ENCODE data around the gene DRC3.

The DRC3 gene

GRCh38 chr17:17941015-17941414 is 31.6 kb upstream of the DRC3 start:
- no peak for TF ChIP-seq CTCF (IDR thresholded peaks at IDR 0.05; ENCODE audit: low read length, missing control alignments)
- no peak overlapping the region for H3K4me3 ChIP-seq (replicated peaks; ENCODE audit: low read depth, low read length)
- no peak for DNase-seq (ENCODE audit: low read depth)

- H3K4me3 ChIP-seq (replicated peaks; ENCODE audit: low read depth, low read length) = no peak overlapping the region
- no peak for TF ChIP-seq CTCF (IDR thresholded peaks at IDR 0.05; ENCODE audit: low read length, missing control alignments)
- DNase-seq (ENCODE audit: low read depth) = peak; percentile 49
These were observed 29.8 kb upstream of the DRC3 start for GRCh38 chr17:17942846-17943245.

GRCh38 chr17:17943281-17943984 is 29.2 kb upstream of the DRC3 start:
- no peak for DNase-seq (ENCODE audit: low read depth)
- no peak overlapping the region for H3K4me3 ChIP-seq (replicated peaks; ENCODE audit: low read depth, low read length)
- TF ChIP-seq CTCF (IDR thresholded peaks at IDR 0.05; ENCODE audit: low read length, missing control alignments) = no peak

DNA sequence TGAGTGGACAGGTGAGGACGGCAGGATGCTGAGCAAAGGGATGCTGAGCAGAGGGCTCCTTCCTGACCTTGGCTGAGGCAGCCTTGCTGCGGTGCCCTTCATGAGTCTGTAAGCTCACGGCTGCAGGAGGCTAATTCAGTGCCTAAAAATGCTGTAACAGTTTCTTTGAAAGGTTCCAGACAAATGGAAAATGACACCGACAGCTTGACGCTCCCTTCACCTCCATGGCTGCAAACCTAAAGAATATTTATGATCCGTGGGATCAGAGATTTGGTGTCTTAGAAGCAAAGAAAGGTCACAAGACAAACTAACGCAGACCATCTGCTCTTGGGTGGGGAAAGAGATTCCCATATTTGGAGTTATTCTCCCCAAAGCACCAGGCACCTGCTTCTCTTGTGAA is 28.4 kb upstream of the DRC3 start:
- H3K4me3 ChIP-seq (replicated peaks; ENCODE audit: low read depth, low read length) = no peak overlapping the region
- no peak for TF ChIP-seq CTCF (IDR thresholded peaks at IDR 0.05; ENCODE audit: low read length, missing control alignments)
- DNase-seq (ENCODE audit: low read depth) = no peak

DNA sequence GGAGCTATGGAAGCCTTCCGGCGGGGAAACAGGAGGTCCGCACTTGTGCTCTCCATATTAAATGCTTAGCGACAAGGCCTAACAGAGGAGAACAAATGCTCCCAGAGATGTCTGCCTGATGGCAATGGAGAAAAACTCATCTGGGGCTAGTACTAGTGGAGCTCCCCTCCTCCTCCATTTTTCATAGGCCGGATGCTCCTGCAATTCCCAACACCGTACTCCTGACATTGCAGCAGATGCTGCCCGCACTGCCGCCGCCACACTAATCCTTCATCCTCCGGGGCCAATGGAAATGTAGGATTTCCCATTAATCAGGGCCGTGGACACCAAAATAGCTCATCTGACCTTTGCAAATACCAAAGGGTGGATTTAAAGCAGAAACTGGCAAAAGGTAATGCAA is 27.9 kb upstream of the DRC3 start:
- DNase-seq (ENCODE audit: low read depth) = no peak
- no peak for TF ChIP-seq CTCF (IDR thresholded peaks at IDR 0.05; ENCODE audit: low read length, missing control alignments)
- no peak overlapping the region for H3K4me3 ChIP-seq (replicated peaks; ENCODE audit: low read depth, low read length)

DNA sequence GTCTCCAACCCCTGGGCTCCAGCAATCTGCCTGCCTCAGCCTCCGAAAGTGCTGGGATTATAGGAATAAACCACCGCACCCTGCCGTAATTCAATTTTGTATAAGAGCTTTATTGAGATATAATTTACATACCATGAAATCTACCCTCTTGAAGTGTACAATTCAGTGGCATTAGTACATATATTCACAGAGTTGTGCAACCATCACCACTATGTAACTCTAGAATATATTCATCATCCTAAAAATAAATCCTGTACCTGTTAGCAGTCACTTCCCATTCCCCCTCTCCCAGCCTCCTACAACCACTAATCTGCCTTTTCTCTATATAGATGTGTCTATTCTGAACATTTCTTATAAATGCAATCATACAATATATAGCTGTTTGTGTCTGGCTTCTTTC is 26.6 kb upstream of the DRC3 start:
- TF ChIP-seq CTCF (IDR thresholded peaks at IDR 0.05; ENCODE audit: low read length, missing control alignments) = no peak
- DNase-seq (ENCODE audit: low read depth) = no peak
- no peak overlapping the region for H3K4me3 ChIP-seq (replicated peaks; ENCODE audit: low read depth, low read length)

- no peak for TF ChIP-seq CTCF (IDR thresholded peaks at IDR 0.05; ENCODE audit: low read length, missing control alignments)
- no peak overlapping the region for H3K4me3 ChIP-seq (replicated peaks; ENCODE audit: low read depth, low read length)
- no peak for DNase-seq (ENCODE audit: low read depth)
These were observed 25.4 kb upstream of the DRC3 start for GRCh38 chr17:17947309-17947708.
